HG02798 (cell line): ENCODE measurements around the gene ARID3C.

Experiments used
- ATAC-seq: cut with Tn5 transposase; IDR thresholded peaks from one replicate; pipeline ENCODE4 v1.9.1; 2021; ENCODE audit warnings: mild to moderate bottlenecking; ENCODE audit not compliant: unreplicated experiment, poor library complexity

The ARID3C gene

DNA sequence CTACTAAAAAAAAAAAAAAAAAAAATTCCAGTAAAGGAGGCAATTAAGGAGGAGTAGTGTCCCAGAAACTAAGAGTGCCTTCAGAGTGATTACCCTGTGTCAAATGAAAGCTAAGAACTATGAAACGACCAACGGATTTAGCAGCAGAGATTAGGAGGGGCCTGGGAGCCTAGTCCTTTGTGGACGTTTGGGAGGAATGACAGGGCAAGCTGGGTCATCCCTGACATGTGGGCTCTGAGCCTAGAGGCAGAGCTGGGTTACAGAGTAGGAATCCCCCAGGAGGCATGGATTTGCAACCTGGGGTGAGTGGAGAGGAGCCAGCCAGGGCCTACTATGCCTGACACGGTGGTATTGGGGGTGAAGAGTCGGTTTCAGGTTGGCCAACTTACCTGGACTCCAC, 4.3 kb upstream of the ARID3C start:
- ATAC-seq: no peak

DNA sequence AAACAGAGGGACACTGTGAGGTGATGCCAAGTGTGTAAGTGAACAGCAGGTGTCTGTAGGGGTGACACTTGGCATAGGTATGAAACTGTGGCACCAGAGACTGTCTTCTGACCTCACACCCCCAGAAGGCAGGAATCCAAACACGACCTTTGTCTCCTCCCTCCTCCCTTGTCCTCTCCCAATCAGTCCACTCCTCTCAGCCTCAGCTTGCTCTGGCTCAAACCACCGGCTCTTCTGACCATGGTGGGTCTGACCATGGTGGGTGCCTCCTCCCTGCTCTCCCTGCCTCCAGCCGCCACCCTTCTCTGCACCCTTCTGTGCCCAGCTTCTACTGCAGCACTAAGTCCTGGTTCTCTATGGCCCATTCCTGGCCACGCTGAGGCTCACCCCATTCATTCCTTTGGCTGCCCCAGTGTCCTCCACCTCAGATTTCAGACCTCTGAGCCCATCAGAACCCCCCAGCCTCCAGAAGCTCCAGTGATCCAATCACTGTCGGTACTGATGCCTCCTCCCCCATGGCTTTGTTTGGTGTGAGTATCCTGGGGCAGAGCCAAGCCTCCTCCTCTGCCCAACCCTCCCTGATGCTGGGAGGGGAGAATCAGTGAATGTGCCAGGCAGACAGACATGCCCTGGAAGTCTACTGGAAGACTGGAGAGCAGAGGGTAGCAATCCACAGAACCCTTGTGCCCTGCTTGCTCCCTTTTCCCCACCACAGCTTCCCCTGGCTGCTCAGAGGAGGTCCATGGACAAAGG, 1.7 kb upstream of the ARID3C start:
- no peak for ATAC-seq

DNA sequence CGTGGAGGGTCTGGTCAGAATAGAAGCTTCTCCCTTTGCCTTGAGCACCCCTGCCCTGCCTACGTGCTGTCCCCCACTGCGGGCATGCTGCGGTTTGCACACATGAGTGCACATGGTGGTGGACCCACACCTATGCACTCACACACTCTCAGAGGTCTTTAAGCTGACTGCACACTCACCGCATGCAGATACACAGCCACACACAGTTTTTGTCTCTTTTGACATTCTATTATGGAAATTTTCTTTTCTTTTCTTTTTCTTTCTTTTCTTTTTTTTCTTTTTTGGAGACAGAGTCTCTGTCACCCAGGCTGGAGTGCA, 584 bp upstream of the ARID3C start:
- ATAC-seq: no peak

DNA sequence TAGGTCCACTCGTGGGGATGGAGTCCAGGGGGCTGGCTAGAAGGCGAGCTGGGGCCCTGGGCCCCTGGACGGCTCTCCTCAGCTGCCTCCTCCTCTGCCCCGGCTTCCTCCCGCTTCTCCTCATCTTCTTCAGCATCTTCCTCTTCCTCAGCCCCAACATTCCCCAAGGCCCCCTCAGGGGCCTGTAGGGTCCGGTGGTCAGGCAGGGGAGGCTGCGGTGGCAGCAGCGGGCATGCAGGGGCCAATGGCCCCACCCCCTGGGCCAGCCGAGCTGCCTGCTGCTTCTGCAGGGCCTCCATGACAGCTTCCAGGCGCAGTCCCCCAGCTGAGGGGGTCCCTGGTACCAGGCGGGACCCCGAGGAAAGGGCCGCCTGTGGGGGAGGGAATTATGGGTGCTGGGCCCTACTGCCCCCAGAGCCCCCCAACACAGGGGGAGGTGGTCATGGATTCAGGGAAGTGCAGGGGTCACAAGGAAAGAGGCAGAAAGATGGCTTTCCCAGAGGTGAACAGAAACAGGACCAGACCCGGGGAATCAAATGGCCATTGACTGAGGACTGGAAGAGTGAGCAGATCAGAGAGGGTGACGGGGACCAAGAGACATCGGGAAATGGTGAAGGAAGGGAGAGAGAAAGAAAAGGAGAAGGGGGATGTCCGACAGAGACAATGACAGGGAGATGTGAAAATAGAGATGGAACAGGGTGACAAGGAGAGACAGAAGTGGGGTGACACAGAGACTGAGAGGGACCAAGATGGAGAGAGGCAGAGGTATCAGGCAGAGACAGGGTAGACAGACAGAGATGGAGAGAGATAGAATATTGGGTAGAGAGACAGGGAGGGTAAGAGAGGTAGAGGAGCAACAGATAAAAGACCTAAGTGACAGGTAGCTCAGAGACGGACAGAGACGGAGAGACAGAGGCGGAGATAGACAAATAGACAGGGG, 880 bp downstream of the ARID3C start:
- no peak for ATAC-seq

DNA sequence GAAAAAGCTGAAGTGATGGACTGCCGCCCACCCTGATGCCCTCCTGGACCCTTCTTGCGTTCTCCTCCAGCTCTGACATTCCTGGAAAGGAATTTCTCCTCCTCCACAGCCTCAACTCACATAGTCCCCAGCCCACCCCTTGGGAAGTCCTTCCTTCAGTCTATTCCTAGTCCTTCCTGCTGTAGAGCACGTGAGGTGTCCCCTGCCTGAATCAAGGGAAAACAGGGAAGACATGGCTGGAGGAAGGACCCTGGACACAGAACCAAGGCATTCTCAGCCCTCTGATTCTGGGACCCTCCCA, 3.7 kb downstream of the ARID3C start:
- no peak for ATAC-seq

DNA sequence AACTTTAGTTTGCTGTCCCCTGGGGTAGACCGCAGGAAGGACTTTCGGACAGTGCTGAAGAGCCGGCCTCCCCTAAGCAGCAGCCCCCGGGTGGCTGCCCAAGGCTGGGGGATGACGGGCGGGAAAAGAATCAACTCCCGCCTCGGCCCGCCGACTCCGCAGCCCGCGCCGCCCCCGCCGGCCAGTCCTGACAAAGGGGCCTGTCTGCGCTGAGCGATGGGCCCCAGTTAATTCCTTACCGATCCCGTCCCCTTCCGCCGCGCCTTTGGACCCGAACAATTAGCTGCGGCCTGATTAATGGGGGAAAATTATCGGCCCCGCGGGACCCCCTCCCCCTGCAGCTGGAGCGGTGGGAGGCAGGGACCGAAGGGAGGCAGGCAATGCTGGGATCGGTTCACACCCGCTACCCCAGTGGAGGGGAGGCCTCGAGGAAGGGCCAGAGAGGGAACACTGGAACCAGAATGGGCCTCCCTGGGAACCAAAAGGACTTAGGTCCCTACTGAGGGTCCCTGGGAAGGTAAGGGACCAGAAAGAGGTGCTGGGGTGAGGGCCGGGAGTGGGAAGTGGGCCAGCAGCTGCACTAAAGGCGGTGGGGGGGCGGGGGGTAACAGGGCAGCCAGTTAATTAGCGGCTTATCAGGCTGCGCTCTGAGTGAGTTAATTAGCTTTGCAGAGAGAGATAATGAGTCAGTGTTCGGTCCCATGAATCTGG, 4.2 kb downstream of the ARID3C start:
- ATAC-seq: no peak

DNA sequence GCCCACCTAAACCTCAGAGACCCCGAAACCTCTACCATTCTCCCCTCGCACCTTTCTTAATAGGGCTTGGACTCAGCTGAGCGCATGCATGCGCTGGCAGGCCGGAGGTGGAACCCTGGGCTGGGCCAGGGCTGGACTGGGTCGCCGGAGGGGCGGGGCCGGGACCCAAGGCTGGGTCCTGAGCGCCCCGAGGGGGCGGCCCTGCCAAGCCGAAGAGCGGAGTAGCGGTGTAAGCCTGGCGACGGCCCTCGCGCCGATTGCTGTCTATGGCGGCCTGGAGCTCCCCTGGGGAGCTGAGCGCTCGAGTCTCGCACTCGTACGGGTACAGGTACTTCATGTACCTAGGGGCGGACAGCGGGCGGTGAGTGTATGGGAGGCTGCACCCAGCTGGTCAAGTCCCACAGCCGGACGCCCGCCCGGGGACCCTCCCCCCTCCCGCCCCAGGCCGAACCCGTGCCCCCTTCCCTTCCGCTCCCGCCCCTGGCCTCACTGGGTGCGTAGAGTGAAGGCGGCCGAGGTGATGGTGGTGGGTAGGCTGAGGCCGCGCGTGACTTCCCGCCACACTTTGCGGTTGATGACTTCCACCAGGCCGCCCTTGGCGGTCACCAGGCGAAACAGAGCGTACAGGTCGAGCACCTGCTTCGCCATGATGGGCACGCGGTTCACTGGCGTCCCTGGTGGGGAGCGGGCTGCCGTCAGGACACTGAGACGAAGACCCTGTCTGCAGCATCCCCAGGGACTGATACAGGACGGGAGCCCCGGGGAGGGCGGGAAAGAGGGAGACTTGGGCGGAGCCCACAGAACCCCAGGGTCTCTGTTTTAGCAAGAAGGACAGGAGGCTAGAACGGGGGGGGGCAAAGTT, 5.3 kb downstream of the ARID3C start:
- ATAC-seq: no peak

DNA sequence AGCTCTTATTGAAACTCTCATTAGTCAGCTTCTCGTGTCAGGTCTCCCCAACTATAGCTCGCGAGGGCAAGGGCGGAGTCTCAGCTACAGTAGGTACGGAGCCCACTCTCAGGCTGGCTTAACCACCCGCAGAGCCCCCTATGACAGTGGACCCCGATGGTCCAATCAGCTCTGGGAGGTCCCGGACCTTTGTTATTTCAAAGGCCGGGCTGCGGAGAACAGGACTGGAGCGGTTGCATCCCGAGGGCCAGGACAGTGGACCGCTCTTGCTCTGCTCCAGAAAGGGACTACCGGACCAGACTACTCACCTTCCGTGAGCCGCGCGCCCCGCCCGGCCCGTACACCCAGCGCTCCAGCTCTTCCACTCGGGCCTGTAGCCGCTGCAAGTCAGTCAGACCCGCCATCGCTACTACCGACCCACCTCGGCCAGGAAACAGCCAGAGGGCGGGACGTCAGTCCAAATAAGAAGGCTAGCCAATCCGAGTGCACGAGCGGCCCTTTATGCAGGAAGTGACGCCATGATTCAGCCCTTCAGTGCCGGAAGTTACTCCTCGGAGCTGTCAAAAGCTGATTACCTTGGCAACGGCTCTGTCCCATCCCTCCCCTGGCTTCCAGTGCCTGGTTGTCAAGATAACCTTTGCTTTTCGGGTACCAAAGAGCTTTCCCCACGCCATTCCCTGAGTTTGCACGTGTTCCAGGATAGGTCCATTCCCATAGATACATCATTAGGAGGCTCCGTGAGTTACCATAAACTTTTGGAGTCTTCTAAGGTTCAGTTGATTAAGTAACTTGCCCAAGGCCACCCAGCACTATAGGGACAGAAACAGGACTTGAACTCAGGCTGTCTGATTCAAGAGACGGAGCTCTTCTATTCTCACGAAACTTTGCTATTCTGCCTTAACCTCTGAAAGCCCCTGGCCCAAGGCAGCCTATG, 8.5 kb downstream of the ARID3C start, which contains the start of gene DCTN3:
Gene DCTN3 (minus strand): TSS at position 435 of the 934 bp plus-strand sequence. CDS start 31 bp downstream, at position 404.
- peak; percentile 99 for ATAC-seq

DNA sequence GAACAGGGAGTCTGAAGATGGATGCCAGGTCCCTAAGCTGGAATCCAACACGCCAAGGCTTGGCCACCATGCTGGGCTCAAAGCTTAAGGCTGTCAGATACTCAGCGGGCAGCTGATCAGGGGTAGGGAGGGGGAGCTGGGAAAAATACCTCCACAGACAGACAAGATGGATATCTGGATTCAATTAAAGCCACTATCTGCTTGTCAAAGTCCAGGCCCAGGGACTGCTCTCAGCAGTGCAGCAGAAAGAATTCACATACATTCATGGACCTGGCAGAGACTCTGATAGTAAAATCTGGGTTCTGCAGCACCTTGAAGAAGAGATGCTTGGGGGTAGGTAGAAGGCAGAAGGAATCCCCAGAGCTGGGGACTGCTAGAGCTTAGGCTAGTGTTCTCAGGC, 13.7 kb downstream of the ARID3C start:
- ATAC-seq: no peak

DNA sequence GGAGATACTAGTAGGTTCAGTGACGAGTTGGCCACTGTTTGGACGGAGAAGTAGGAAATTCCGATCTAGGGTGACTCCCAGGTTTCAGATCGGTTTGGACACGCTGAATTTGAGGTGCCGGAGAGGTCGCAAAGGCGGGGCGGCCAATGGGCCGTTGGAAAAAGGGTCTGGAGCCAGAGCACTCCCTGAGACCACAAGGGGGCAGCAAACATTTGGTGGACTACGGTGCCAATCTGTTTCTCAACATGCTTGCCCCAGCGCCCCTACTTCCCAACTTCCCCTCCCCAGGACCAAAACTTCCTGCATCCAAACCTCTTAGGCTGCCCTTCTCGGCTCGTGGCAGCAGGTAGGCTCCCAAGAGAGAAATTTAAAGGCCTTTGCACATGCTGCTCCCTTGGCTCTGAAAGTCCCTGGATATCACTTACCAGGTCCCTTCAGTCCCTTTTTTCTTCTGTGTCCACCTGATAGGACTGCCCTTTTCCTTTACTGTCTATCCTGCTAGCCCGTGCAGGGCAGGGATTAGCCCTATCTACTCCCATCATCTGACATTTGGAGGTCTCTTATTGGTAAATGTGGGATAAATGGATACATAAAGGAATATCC, 16.0 kb downstream of the ARID3C start:
- ATAC-seq: peak; percentile 35

DNA sequence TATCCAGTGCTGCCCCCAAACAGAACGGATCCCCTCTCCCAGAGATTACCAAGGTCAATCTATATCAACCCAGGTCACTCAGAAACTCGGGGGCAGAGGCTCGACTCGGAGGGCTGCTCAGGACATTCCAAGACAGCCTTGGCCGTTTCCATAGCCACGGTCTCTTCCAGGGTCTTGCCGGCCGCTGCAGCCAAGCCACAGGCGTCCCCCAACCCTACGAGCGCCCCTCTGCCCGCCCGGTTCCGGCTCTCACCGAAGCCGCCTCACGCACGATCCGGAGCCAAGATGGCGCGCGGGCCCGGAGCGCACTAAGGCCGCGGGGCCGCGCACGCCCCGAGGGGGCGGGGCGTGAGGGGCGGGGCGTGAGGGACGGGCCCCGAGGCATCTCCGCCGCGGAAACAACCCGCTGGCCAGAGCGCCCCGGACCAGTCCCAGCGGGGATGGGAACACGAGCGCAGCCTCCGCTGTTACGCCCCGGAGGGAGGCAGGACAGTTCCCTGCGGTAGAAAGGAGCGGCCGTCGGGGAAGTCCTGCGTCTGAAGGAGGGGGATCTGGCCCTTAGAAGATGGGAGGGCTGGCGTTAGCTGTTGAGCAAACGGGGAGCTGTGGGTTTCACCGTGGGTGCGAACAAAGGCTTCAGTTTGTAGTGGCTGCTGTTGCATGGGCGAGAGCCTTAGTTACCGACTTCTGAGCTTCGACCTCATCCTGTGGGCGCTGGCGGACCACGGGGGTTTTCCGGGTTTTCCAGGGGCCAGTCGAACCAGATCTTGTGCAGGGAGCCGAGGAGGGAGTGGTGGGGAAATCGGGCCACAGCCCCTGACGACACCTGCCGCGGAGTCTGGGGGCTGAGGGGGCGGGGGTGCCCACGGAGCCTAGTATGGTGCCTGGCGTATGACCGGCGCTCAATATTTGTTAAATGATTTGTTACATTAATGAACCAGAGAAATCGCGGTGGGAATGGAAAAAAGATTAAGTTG, 16.8 kb downstream of the ARID3C start, which contains the start of gene RPP25L:
Gene RPP25L (minus strand): TSS at position 287 of the 977 bp plus-strand sequence. CDS start 801 bp downstream, outside the sequence.
- peak; percentile 93 for ATAC-seq

DNA sequence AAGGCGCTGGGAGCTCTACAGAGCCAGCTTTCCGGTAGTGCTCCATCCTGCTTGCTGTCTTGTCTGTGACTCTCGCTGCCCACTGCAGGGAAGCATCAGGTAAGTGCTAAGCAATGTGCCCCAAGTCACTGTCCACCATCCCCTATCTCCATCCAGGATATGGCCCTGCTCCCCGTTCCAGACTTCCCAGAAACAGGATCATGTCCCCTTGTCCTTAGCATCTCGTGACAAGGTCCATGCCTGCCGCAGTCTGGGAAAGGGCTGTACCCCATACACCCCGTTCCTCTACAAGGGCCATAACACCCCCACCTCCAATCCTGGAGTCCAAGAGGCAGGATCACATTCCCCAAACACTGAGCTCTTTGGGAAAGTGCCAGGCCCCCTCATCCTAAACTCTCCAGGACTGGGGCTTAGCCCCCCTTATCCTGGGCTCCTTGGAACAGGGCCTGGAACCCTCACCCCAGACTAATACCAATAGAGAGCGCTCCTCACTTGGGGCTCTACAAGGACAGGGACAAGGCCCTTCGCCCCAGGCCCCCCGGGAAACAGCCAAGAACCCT, 17.5 kb downstream of the ARID3C start:
- peak; percentile 3 for ATAC-seq

DNA sequence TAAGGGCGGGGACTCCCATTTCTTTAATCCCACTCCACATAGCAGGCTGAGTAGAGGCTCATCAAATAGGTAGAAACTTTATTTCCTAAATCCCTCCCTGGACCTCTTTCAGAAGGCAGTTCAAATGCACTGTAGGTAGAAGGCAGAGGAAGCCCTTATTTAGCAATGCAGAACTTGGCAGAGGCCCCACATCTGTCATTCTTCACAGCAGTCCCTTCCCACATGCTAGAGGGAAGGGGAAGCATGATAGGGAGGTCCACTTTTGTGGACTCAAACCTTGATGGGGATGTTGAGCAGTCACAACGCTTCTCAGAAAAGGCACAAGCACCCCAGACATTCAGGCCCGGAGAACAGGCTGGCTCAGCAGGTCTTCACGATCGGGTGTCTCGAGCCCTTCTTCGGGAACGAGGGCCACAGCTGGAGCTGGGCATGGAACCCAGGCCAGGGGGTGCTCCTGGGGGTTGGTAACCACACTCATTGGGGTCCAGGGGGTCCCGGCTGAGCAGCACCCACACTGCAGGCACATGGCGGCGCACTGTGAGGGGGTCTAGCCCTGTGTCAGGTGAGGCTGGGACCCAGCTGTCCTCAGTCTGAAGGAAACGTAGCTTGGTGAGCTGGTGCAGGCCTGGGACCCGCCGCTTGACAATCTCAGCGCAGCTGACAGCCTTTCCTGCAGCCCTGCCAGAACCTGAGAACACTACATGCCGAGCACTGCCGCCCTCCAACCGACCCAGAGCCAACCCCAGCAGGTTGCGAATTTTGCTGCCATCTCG, 18.2 kb downstream of the ARID3C start:
- no peak for ATAC-seq

DNA sequence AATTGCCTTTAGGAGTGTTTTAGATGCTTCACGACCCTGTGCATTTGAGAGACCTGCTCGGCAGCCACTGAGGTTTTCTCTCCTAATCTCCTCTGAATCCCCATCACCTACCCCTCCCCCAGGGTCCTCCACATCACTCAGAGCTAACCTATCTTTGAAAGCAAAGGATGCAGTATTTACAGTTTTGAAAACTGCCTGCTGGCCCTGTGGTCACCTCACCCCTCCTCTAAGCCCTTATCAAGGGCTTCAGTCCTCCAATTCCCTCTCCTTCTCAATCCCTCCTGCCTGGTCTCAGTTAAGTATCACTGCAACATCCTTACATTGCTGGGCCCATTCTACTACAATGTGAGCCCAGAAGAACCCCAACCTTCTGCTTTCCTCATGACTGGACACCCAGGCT, 21.5 kb downstream of the ARID3C start:
- no peak for ATAC-seq

DNA sequence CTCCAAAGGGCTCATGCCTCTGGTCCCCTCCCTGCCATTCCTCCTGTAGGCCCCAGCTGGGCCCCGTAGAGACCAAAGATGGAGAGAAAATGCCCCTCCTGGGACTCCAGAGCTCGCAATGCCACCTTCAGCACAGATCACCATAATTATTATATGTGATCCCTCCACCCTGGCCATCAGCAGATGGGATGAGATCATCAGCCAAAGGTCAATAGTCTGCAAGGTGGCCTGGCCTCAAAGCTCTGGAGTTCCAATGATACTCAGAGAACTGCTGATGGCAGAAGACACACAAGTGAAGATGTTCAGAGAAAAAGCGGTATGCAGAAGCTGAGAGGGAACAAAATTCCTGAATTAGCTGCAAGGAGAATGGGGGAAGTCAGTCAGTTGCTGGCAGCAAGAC, 22.0 kb downstream of the ARID3C start:
- no peak for ATAC-seq

DNA sequence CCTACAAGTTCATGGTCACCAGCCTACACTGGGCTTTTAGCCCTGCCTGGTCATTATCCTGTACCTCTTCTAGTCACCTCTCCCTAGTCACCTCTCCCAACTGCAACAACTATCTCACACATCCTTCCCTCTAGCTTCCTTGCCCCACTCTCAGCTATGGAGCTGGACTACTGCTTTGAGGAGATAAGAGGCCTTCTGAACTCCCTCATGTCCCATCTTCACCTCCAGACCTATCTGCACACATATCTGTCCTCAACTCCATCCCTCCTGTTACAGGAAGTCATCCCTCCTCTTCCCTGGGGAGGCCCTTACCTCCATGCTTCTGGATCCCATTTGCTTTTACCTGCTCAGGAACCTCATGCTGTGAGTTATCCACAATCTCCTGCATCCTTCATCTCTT, 22.7 kb downstream of the ARID3C start:
- ATAC-seq: no peak
